DOHH2 (cell line): ENCODE results near the gene ILK.

Experiments
- H3F3A ChIP-seq: fragments of 200-600 bp; sonication (generic), shearing (Covaris generic); 2 replicates; pipeline ENCODE4 v1.6.0; 2016; ENCODE audit warnings: antibody characterized with exemption, mild to moderate bottlenecking; ENCODE audit not compliant: control insufficient read depth, insufficient read depth
- H3K27ac ChIP-seq: fragments of 200-600 bp; sonication (generic); 2 replicates; pipeline ENCODE4 v1.5.1; 2014; ENCODE audit warnings: low read depth, mild to moderate bottlenecking, low read length, moderate library complexity
- H3K27me3 ChIP-seq: fragments of 200-600 bp; sonication (generic); 2 replicates; pipeline ENCODE4 v1.6.1; 2014; ENCODE audit warnings: mild to moderate bottlenecking, low read length, mixed read lengths; ENCODE audit not compliant: control insufficient read depth
- H3K36me3 ChIP-seq: fragments of 200-600 bp; sonication (generic); 2 replicates; pipeline ENCODE4 v1.6.1; 2014; ENCODE audit warnings: mild to moderate bottlenecking, low read length, moderate library complexity, mixed read lengths; ENCODE audit not compliant: control insufficient read depth
- H3K4me1 ChIP-seq: fragments of 200-600 bp; sonication (generic); 2 replicates; pipeline ENCODE4 v1.6.1; 2014; ENCODE audit warnings: mild to moderate bottlenecking, low read length, mixed read lengths; ENCODE audit not compliant: control insufficient read depth
- H3K4me2 ChIP-seq: fragments of 200-600 bp; sonication (generic); 2 replicates; pipeline ENCODE4 v1.6.0; 2014; ENCODE audit warnings: mild to moderate bottlenecking, low read length, moderate library complexity
- H3K4me3 ChIP-seq: fragments of 200-600 bp; sonication (generic); 2 replicates; pipeline ENCODE4 v1.5.1; 2014; ENCODE audit warnings: mild to moderate bottlenecking, low read length, mixed read lengths
- H3K79me2 ChIP-seq: fragments of 200-600 bp; sonication (generic); 2 replicates; pipeline ENCODE4 v1.6.1; 2014; ENCODE audit warnings: mild to moderate bottlenecking, low read length, mixed read lengths; ENCODE audit not compliant: control insufficient read depth
- H3K9me2 ChIP-seq: fragments of 200-600 bp; sonication (generic); replicated peaks from 2 replicates; pipeline ENCODE4 v1.6.1; 2014; ENCODE audit warnings: mild to moderate bottlenecking, low read length, mixed read lengths; ENCODE audit not compliant: control insufficient read depth
- H3K9me3 ChIP-seq: fragments of 200-600 bp; sonication (generic); 2 replicates; pipeline ENCODE4 v1.6.1; 2014; ENCODE audit warnings: antibody characterized with exemption, low read length, mixed read lengths; ENCODE audit not compliant: control insufficient read depth, insufficient read depth
- H4K20me1 ChIP-seq: fragments of 200-600 bp; sonication (generic); 2 replicates; pipeline ENCODE4 v1.6.0; 2014; ENCODE audit warnings: low read depth, mild to moderate bottlenecking, antibody characterized with exemption, low read length, moderate library complexity; ENCODE audit not compliant: control insufficient read depth, insufficient read depth
- EZH2phosphoT487 ChIP-seq: fragments of 200-600 bp; sonication (generic); IDR thresholded peaks from 2 replicates; pipeline ENCODE4 v1.6.1; 2017; ENCODE audit warnings: borderline replicate concordance, mild to moderate bottlenecking, antibody characterized with exemption, low read length, moderate library complexity, mixed read lengths
- TF ChIP-seq, protein P1 (sequence below): fragments of 200-600 bp; sonication (generic); IDR thresholded peaks from one replicate; pipeline ENCODE4 v1.5.1; 2014; ENCODE audit warnings: antibody characterized with exemption, mild to moderate bottlenecking, low read depth, low read length; ENCODE audit not compliant: poor library complexity, severe bottlenecking

ILK gene

DNA sequence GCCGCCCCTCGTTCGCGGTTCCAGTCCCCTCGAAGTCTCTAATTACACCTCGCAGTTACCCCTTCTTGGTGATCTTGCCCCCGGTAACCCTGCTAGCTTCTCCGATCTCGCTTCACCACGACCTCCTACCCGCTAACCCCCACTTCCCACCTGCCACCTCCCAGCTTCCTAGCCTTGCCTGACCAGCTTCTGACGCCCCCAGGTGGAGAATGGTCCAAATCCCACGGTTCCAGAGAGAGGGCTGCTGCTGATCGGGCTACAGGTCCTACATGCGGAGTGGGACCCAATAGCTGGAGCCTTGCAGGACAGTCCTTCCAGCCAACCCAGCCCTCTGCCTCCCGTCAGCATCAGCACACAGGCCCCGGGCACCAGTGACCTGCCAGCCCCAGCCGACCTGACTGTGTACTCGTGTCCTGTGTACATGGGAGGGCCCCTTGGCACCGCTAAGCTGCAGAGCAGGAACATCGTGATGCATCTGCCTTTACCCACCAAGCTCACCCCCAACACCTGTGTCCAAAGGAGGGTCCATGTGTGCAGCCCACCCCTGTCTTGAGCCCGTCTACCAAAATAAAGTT, 32.1 kb upstream of the ILK start:
- Histone ChIP-seq H3K4me2 (no peak overlapping the region), H3K27me3 (no peaks in the 10 kb centered on the region), H3K4me1 (no peaks in the 10 kb centered on the region), H3K4me3 (no peak overlapping the region), H3K9me3 (no peaks in the 10 kb centered on the region), H3K27ac (no peak overlapping the region), H3K79me2 (no peaks in the 10 kb centered on the region), H3K9me2 (no peaks in the 10 kb centered on the region), H3F3A (no peaks in the 10 kb centered on the region), H3K36me3 (no peaks in the 10 kb centered on the region), H4K20me1 (no peaks in the 10 kb centered on the region)
- no peak for TF ChIP-seq EZH2phosphoT487
- TF ChIP-seq, protein P1, sequence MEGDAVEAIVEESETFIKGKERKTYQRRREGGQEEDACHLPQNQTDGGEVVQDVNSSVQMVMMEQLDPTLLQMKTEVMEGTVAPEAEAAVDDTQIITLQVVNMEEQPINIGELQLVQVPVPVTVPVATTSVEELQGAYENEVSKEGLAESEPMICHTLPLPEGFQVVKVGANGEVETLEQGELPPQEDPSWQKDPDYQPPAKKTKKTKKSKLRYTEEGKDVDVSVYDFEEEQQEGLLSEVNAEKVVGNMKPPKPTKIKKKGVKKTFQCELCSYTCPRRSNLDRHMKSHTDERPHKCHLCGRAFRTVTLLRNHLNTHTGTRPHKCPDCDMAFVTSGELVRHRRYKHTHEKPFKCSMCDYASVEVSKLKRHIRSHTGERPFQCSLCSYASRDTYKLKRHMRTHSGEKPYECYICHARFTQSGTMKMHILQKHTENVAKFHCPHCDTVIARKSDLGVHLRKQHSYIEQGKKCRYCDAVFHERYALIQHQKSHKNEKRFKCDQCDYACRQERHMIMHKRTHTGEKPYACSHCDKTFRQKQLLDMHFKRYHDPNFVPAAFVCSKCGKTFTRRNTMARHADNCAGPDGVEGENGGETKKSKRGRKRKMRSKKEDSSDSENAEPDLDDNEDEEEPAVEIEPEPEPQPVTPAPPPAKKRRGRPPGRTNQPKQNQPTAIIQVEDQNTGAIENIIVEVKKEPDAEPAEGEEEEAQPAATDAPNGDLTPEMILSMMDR: no peak

DNA sequence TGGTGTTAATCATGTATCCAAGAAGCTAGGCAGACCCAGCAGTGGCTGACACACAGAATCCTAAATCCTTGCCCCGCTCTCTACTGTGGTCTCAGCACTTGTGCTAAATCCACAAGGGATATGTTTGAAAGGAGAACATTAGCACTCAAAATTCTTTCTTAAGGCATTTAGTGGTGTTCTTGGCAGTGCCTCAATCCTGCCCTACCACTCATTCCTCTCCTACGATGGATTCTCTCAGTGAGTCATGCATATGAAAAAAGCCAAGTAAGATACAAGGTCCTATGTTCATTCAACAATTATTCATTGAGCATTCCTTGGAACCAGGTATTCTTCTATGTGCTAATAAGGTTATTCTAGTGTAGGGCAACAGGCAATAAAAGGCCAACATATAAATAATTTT, 31.4 kb upstream of the ILK start:
- H3K4me2 ChIP-seq: no peak overlapping the region
- no peaks in the 10 kb centered on the region for H3K9me2 ChIP-seq

DNA sequence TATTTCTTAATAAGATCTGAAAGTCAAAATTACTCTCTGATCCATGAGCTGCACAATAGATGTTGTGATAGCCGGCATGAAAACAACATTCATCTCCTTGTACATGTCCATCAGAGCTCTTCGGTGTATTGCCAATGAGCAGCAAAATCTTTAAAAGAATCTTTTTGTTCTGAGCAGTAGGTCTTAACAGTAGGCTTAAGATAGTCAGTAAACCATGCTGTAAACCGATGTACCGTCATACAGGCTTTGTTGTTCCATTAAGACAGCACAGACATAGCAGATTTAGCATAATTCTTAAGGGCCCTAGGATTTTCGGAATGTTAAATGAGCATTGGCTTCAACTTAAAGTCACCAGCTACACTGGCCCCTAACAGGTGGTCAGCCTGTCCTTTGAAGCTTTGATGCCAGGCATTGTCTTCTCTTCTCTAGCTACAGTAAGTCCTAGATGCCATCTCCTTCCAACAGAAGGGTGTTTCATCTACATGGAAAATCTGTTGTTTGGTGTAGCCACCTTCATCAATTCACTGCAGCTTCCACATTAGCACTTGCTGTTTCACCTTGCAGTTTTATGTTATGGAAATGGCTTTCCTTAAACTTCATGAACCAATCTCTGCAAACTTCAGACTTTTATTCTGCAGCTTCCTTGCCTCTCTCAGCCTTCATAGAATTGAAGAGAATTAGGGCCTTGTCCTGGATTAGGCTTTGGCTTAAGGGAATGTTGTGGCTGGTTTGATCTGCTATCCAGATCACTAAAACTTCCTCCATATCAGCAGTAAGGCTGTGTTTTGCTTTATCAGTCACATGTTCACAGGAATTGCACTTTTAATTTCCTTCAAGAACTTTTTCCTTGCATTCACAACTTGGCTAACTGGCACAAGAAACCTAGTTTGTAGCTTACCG, 28.5 kb upstream of the ILK start:
- no peak overlapping the region for H3K4me3 ChIP-seq
- H4K20me1 ChIP-seq: no peaks in the 10 kb centered on the region

More for the DNA sequence above, 31.4 kb upstream of the ILK start:
- H3K36me3 ChIP-seq: no peaks in the 10 kb centered on the region
- H3K27ac ChIP-seq: no peak overlapping the region
- no peaks in the 10 kb centered on the region for H3K27me3 ChIP-seq
- TF ChIP-seq, protein P1: no peak
- no peak for TF ChIP-seq EZH2phosphoT487
- no peak overlapping the region for H3K4me3 ChIP-seq
- no peaks in the 10 kb centered on the region for H3K9me3 ChIP-seq
- H3K4me1 ChIP-seq: no peaks in the 10 kb centered on the region
- no peaks in the 10 kb centered on the region for H3K79me2 ChIP-seq
- no peaks in the 10 kb centered on the region for H4K20me1 ChIP-seq
- no peaks in the 10 kb centered on the region for H3F3A ChIP-seq

More for the DNA sequence above, 28.5 kb upstream of the ILK start:
- Histone ChIP-seq H3K27ac (no peak overlapping the region), H3K9me3 (no peaks in the 10 kb centered on the region), H3K4me2 (no peak overlapping the region), H3K27me3 (no peaks in the 10 kb centered on the region), H3K79me2 (no peaks in the 10 kb centered on the region), H3K4me1 (no peaks in the 10 kb centered on the region), H3K9me2 (no peaks in the 10 kb centered on the region), H3F3A (0 out of 2 replicates have a peak, but pooled peaks cover 2% of the 10 kb centered on the region), H3K36me3 (no peaks in the 10 kb centered on the region)
- TF ChIP-seq EZH2phosphoT487: no peak
- TF ChIP-seq, protein P1: no peak
